ENCODE results near the gene CHTF18.

CHTF18 gene

DNA sequence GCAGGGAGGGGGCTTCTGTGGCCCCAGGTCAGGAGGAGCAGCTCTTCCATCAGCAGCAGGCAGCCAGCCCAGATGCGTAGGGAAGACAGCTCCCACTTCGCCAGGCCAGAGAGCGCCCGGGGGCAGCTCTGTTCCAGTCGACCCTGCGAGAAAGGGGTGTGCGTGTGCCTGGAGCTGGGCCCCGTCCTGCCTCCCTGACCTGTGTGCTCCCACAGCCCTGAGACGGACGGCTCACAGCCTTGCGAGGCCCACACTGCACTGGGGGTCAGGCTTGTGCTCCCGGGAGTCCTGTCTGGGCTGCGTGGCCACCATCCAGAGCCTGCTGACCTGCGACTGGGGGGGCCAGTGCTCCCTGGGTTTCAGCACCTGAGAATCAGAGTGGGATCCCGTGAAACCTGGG lies 28.4 kb upstream of the CHTF18 start:
- DNase-seq (ENCODE audit: low read depth in 4 of 4, low spot score in 1 of 4): no peak

- DNase-seq (ENCODE audit: low read depth in 4 of 4, low spot score in 1 of 4): no peak
Measured at GRCh38 chr16:760545-761343, 27.7 kb upstream of the CHTF18 start, which contains the start of gene MSLN. Gene MSLN, plus strand, starts transcription at chr16:760734. Its CDS starts 1,947 bp downstream, at chr16:762681.

GRCh38 chr16:761625-762513 lies 26.6 kb upstream of the CHTF18 start:
- DNase-seq (ENCODE audit: low read depth in 4 of 4, low spot score in 1 of 4): no peak

DNA sequence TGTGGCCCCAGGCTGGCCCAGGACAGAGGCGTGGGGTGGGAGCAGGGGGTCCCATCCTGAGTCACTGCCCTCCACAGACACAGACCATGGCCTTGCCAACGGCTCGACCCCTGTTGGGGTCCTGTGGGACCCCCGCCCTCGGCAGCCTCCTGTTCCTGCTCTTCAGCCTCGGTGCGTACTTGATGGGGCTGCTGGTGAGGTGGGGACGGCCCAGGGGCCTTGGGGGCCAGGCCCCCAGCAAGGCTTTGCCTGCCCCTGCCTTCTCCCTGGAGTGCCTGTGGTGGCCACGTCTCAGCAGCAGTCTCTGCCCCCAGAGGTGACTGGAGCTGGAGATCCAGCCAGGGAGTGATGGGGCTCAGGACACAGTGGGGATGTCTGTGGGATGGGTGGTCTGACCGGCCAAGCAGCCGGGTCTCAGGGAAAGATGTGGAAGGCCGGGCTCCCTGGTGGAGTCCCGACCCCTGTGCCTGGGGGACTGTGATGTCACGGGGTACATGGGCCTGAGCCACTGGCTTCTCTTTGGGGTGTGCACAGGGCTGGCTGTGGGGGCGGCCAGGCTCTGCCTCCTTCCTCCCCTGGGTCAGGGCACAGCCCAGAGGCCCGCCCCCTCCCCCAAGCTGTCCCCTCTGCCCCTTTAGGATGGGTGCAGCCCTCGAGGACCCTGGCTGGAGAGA lies 25.7 kb upstream of the CHTF18 start:
- DNase-seq (ENCODE audit: low read depth in 4 of 4, low spot score in 1 of 4): no peak

- DNase-seq (ENCODE audit: low read depth in 4 of 4, low spot score in 1 of 4): no peak
Measured at GRCh38 chr16:763369-764183, 24.8 kb upstream of the CHTF18 start.

DNA sequence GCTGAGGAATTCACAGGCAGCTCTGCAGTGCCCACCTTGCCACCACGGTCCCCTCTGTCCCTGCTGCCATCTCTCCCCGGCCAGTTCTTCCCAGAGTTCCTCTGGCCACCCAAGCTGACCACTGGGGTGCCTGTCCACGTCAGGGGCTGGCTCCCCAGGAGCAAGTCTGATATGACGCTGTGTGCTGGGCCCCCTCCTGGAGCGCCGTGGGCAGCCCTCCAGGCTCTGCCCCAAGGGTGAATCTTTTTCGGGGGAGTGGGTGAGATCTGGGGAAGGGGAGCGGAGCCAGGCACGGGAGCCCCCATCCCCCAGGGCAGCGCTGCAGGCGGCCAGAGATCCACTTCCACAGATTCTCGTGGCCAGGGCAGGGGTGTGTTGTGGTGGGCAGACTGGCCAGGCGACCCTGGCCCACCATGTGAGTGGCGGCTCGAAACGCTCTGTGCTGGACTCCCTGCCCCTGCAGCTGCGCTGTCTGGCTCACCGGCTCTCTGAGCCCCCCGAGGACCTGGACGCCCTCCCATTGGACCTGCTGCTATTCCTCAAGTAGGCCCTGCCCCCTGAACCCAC lies 24.2 kb upstream of the CHTF18 start:
- no peak for DNase-seq (ENCODE audit: low read depth in 4 of 4, low spot score in 1 of 4)

DNA sequence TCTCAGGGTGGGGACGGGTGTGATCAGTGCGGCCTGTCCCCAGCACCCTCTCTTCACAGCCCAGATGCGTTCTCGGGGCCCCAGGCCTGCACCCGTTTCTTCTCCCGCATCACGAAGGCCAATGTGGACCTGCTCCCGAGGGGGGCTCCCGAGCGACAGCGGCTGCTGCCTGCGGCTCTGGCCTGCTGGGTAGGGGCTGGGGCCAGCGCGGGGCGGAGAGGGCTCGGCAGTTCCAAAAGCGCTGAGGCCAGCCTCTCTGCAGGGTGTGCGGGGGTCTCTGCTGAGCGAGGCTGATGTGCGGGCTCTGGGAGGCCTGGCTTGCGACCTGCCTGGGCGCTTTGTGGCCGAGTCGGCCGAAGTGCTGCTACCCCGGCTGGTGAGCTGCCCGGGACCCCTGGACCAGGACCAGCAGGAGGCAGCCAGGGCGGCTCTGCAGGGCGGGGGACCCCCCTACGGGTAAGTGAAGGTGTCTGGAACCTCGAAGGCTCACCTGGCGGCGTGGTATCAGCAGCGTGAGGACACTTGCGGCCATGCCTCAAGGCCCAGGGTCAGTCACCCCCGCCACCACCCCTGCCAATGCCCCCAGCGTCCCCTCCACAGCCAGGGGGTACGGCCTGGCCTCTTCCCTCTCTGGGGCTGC lies 23.5 kb upstream of the CHTF18 start:
- no peak for DNase-seq (ENCODE audit: low read depth in 4 of 4, low spot score in 1 of 4)

- no peak for DNase-seq (ENCODE audit: low read depth in 4 of 4, low spot score in 1 of 4)
Measured at GRCh38 chr16:765488-765865, 22.9 kb upstream of the CHTF18 start.

- no peak for DNase-seq (ENCODE audit: low read depth in 4 of 4, low spot score in 1 of 4)
Measured at GRCh38 chr16:766008-766819, 22.2 kb upstream of the CHTF18 start.

DNA sequence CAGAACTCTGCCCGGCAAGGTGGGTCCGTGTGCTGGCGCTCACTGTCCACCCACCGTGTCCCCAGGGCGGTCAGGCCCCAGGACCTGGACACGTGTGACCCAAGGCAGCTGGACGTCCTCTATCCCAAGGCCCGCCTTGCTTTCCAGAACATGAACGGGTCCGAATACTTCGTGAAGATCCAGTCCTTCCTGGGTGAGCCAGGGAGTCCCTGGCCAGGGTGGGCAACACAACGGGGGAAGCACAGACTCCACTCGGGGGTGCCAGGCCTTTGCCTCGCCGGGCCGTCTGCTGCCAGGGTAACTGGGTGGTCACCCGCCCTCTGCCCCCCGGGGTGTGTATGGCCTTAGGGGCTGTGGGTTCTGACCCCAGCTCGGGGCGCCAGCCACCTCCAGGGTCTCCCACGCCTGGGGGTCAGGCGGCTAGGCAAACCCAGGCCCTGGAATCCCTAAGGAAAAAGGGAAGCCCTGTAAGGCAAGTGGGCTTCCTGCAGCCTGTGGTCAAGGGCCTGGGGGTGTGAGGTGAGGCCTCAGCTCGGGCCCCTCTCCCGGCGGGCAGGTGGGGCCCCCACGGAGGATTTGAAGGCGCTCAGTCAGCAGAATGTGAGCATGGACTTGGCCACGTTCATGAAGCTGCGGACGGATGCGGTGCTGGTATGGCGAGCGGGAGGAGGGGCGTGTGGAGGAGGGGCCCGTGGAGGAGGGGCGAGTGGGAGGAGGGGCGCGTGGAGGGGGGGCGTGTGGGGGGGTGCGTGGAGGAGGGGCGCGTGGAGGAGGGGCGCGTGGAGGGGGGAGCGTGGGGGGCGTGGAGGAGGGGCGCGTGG lies 21.4 kb upstream of the CHTF18 start:
- DNase-seq (ENCODE audit: low read depth in 4 of 4, low spot score in 1 of 4): no peak

- no peak for DNase-seq (ENCODE audit: low read depth in 4 of 4, low spot score in 1 of 4)
Measured at GRCh38 chr16:767743-768235, 20.6 kb upstream of the CHTF18 start.

DNA sequence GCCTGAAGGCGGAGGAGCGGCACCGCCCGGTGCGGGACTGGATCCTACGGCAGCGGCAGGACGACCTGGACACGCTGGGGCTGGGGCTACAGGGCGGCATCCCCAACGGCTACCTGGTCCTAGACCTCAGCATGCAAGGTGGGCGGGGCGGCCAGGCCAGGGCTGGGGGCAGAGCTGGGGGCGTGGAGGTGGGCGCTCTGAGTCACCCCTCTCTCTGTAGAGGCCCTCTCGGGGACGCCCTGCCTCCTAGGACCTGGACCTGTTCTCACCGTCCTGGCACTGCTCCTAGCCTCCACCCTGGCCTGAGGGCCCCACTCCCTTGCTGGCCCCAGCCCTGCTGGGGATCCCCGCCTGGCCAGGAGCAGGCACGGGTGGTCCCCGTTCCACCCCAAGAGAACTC lies 20.0 kb upstream of the CHTF18 start:
- no peak for DNase-seq (ENCODE audit: low read depth in 4 of 4, low spot score in 1 of 4)

- no peak for DNase-seq (ENCODE audit: low read depth in 4 of 4, low spot score in 1 of 4)
Measured at GRCh38 chr16:769184-769784, 19.1 kb upstream of the CHTF18 start.

- DNase-seq (ENCODE audit: low read depth in 4 of 4, low spot score in 1 of 4): no peak
Measured at GRCh38 chr16:769934-770333, 18.5 kb upstream of the CHTF18 start.

GRCh38 chr16:770411-770810 lies 18.0 kb upstream of the CHTF18 start:
- no peak for DNase-seq (ENCODE audit: low read depth in 4 of 4, low spot score in 1 of 4)

- DNase-seq (ENCODE audit: low read depth in 4 of 4, low spot score in 1 of 4): no peak
Measured at GRCh38 chr16:772959-773358, 15.5 kb upstream of the CHTF18 start.

GRCh38 chr16:774086-775001 lies 14.1 kb upstream of the CHTF18 start:
- DNase-seq (ENCODE audit: low read depth in 4 of 4, low spot score in 1 of 4): no peak

All from stimulated activated CD4-positive, alpha-beta T cell treated with anti-CD3 and anti-CD28 coated beads, Interleukin-1b, Interleukin-23, amount 100 ng/mL, for 24 hours (primary cell).